ENCODE measurements around the gene HBG2. TPM values are rescaled to one million over a fixed set of nuclear protein-coding genes. Genes with fewer than 3 reads are reported as not detected.

Gene HBG2
- total and polyA plus RNA-seq, 10 donors, result 0.29 to 19.6 (median 4.2) TPM; not detected in 3

GRCh38 chr11:5232821-5233220 lies 21.8 kb downstream of the HBG2 start:
- TF ChIP-seq CTCF (IDR thresholded peaks at IDR 0.05 in 8 of 11, conservative IDR thresholded peaks at IDR 0.05 in 3 of 11), result no peak
- TF ChIP-seq POLR2AphosphoS5 (IDR thresholded peaks at IDR 0.05), result no peak
- TF ChIP-seq POLR2A (IDR thresholded peaks at IDR 0.05), result no peak
- H3K9me3 ChIP-seq, result no peaks in the 10 kb centered on the region
- no peak overlapping the region for H3K27ac ChIP-seq
- no peaks in the 10 kb centered on the region for H3K27me3 ChIP-seq (replicated peaks in 1 of 7)
- 89 to 100% (median 96%) methylated on average over 2 of the region's 2 CpGs for WGBS, 5 donors
- no peaks in the 10 kb centered on the region for H3K36me3 ChIP-seq
- no peak for DNase-seq
- no peaks in the 10 kb centered on the region for H3K4me1 ChIP-seq
- H3K4me3 ChIP-seq, result no peak overlapping the region
- intact Hi-C loops (cut with DNase I; ENCODE audit: low total_unique reads), result no loop called here

- no peak overlapping the region for H3K27ac ChIP-seq
- no peaks in the 10 kb centered on the region for H3K4me1 ChIP-seq
- no peaks in the 10 kb centered on the region for H3K9me3 ChIP-seq
- TF ChIP-seq POLR2AphosphoS5 (IDR thresholded peaks at IDR 0.05) (no peak), POLR2A (IDR thresholded peaks at IDR 0.05) (no peak), CTCF (IDR thresholded peaks at IDR 0.05 in 8 of 11, conservative IDR thresholded peaks at IDR 0.05 in 3 of 11) (no peak)
- intact Hi-C loops (cut with DNase I; ENCODE audit: low total_unique reads), result no loop called here
- H3K27me3 ChIP-seq (replicated peaks in 1 of 7), result no peaks in the 10 kb centered on the region
- no peak for DNase-seq
- no peaks in the 10 kb centered on the region for H3K36me3 ChIP-seq
- H3K4me3 ChIP-seq, result no peak overlapping the region
- WGBS, 5 donors, result 56 to 71% (median 63%) methylated on average over 3 of the region's 3 CpGs
Observed at GRCh38 chr11:5232176-5232575, 22.4 kb downstream of the HBG2 start.

- intact Hi-C loops (cut with DNase I; ENCODE audit: low total_unique reads), result no loop called here
- WGBS, 5 donors, result 78 to 91% (median 82%) methylated on average over 2 of the region's 2 CpGs
- Histone ChIP-seq H3K4me3 (no peak overlapping the region), H3K27me3 (replicated peaks in 1 of 7) (no peaks in the 10 kb centered on the region), H3K4me1 (no peaks in the 10 kb centered on the region), H3K9me3 (no peaks in the 10 kb centered on the region), H3K27ac (no peak overlapping the region), H3K36me3 (no peaks in the 10 kb centered on the region)
- no peak for DNase-seq
- no peak for TF ChIP-seq CTCF (IDR thresholded peaks at IDR 0.05 in 8 of 11, conservative IDR thresholded peaks at IDR 0.05 in 3 of 11)
- no peak for TF ChIP-seq POLR2A (IDR thresholded peaks at IDR 0.05)
- no peak for TF ChIP-seq POLR2AphosphoS5 (IDR thresholded peaks at IDR 0.05)
Observed at GRCh38 chr11:5231111-5231510, 23.5 kb downstream of the HBG2 start.

- intact Hi-C loops (cut with DNase I; ENCODE audit: low total_unique reads), result no loop called here
- TF ChIP-seq CTCF (IDR thresholded peaks at IDR 0.05 in 8 of 11, conservative IDR thresholded peaks at IDR 0.05 in 3 of 11) (no peak), POLR2A (IDR thresholded peaks at IDR 0.05) (no peak), POLR2AphosphoS5 (IDR thresholded peaks at IDR 0.05) (no peak)
- Histone ChIP-seq H3K27me3 (replicated peaks in 1 of 7) (no peaks in the 10 kb centered on the region), H3K36me3 (no peaks in the 10 kb centered on the region), H3K27ac (no peak overlapping the region), H3K9me3 (no peaks in the 10 kb centered on the region), H3K4me1 (no peaks in the 10 kb centered on the region), H3K4me3 (no peak overlapping the region)
- no peak for DNase-seq
- 84 to 93% (median 91%) methylated on average over 1 of the region's 1 CpG for WGBS, 5 donors
Observed at GRCh38 chr11:5230266-5230665, 24.3 kb downstream of the HBG2 start.

Measured in spleen (tissue), 11 donors.